ENCODE data around the gene AP5S1.

GRCh38 chr20:3784216-3784853 lies 36.0 kb upstream of the AP5S1 start:
- TF ChIP-seq CTCF (IDR thresholded peaks at IDR 0.05) (no peak), TEAD4 (CRISPR knock-in tag; IDR thresholded peaks at IDR 0.05) (no peak), ZNF138 (CRISPR knock-in tag; conservative IDR thresholded peaks at IDR 0.05) (no peak), CREM (CRISPR knock-in tag; IDR thresholded peaks at IDR 0.05) (no peak), E2F1 (CRISPR knock-in tag; IDR thresholded peaks at IDR 0.05) (no peak), NR1H2 (CRISPR knock-in tag; IDR thresholded peaks at IDR 0.05) (no peak), ATF2 (CRISPR knock-in tag; IDR thresholded peaks at IDR 0.05; ENCODE audit: borderline replicate concordance, low read depth) (no peak), ARID4B (CRISPR knock-in tag; IDR thresholded peaks at IDR 0.05; ENCODE audit: borderline replicate concordance) (no peak), PRDM15 (CRISPR knock-in tag; IDR thresholded peaks at IDR 0.05) (no peak), CBFB (CRISPR knock-in tag; IDR thresholded peaks at IDR 0.05; ENCODE audit: low read depth) (no peak)
- TF ChIP-seq, protein P1, sequence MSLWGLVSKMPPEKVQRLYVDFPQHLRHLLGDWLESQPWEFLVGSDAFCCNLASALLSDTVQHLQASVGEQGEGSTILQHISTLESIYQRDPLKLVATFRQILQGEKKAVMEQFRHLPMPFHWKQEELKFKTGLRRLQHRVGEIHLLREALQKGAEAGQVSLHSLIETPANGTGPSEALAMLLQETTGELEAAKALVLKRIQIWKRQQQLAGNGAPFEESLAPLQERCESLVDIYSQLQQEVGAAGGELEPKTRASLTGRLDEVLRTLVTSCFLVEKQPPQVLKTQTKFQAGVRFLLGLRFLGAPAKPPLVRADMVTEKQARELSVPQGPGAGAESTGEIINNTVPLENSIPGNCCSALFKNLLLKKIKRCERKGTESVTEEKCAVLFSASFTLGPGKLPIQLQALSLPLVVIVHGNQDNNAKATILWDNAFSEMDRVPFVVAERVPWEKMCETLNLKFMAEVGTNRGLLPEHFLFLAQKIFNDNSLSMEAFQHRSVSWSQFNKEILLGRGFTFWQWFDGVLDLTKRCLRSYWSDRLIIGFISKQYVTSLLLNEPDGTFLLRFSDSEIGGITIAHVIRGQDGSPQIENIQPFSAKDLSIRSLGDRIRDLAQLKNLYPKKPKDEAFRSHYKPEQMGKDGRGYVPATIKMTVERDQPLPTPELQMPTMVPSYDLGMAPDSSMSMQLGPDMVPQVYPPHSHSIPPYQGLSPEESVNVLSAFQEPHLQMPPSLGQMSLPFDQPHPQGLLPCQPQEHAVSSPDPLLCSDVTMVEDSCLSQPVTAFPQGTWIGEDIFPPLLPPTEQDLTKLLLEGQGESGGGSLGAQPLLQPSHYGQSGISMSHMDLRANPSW (CRISPR knock-in tag; conservative IDR thresholded peaks at IDR 0.05; ENCODE audit: low read depth), result no peak
- TF ChIP-seq, protein P2, sequence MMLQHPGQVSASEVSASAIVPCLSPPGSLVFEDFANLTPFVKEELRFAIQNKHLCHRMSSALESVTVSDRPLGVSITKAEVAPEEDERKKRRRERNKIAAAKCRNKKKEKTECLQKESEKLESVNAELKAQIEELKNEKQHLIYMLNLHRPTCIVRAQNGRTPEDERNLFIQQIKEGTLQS (CRISPR knock-in tag; conservative IDR thresholded peaks at IDR 0.05), result no peak

All from WTC11 (cell line).